Suppressor macrophage treated with lipopolysaccharide for 4 hours (primary cell): Measurements from ENCODE around the gene HOXB8.
A peak's percentile ranks its signal among the peaks of the same experiment; 100 is the strongest.

Experiments
- DNase-seq: peaks from one replicate; pipeline ENCODE4 v3.0.0-alpha.2; 2020

HOXB8 gene

DNA sequence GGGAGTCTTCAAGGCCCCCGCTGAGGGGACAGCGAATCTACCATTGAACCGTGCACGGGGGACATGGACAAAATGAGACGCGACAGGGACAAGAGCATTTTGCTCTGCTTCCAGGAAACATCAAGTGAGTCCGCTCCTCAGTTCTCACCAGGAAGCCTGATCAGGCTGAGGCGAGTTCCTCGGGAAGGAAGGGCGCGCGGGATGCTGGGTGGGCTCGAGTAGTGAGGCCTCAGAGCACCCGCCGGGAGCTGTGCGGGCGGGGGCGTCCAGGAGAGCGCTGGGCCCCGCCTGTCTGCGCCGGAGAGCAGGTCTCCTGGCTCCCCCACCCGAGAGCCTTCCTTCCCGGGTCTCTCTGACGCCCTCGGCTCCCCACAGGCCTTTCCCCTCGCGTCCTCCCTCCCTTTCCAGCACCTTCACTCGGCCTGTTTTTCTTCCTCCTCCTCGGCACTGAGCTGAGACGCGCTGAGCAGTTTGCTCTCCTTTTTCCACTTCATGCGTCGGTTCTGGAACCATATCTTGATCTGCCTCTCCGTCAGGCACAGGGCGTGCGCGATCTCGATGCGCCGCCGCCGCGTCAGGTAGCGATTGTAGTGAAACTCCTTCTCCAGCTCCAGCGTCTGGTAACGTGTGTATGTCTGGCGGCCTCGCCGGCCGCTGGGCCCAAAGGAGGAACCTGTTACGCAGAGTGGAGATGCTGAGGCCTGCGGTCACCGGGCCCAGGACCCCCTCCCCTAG lies 18.9 kb downstream of the HOXB8 start:
- DNase-seq: no peak

DNA sequence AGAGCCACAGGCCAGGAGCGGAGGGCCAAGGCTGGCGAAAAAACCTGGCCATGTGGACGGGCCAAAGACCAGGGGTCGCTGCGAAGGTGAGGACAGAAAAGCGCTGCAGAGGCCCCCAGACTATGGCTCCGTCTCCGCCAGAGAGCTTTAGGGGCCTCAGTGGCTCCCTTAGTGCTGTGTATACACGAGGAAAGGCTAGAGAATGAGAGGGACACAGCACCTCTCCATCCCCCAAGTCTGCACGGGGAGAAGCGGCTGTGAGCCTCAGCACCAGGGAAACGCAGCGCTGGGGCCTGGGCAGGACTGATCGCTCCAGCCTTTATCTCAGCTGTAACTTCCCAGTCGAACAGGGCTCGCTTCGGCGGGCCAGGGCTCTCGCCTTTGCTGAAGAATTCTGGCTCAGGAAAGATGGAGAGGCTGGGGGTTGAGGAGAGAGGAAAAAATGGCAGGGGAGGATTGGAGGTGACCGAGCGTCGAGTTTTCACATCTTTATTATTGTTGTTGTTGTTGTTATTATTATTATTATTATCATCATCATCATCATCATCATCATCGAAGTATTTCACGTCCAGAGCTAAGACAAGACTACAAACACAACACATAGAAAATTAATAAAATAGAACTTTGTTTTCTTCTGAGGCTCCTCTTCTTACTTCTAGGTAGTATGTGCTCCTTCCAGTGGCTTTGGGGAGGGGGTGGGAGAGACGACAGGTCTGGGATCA lies 19.7 kb downstream of the HOXB8 start:
- DNase-seq: no peak

DNA sequence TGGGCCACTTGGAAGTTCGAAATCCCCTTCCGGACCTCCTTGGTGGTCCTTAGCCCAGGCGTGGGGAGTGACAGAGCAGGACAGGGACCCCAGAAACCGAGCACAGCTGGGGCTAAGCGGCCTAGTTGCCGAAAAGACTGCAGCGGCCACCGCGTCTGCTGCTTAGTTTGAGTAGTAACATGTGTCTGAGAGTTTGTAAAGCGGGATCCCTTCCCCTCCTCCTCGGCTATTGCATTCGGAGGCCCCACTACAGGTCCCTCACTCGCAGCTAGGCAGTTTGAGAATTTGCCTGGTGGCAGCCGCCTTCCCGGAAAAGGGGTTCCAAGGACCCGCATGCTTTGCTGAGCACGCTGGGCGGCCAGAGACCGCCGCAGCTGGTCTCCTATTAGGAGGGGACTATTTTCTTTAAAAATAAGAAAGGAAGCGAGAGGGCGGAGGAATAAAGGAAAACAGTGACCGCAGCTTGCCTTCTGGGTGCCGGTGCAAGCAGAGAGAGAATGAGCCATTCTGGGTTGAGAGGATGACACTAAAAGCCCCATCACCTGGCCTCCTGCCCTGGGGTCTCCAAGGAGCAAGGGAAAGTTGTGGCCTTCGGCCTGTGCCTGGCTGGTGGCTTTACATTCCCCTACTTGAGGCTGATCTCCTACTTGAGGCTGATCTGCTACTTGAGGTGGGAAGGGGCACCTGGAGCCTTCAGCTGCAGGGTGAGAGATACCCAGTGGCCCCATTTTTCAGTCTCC lies 20.4 kb downstream of the HOXB8 start:
- DNase-seq: no peak

DNA sequence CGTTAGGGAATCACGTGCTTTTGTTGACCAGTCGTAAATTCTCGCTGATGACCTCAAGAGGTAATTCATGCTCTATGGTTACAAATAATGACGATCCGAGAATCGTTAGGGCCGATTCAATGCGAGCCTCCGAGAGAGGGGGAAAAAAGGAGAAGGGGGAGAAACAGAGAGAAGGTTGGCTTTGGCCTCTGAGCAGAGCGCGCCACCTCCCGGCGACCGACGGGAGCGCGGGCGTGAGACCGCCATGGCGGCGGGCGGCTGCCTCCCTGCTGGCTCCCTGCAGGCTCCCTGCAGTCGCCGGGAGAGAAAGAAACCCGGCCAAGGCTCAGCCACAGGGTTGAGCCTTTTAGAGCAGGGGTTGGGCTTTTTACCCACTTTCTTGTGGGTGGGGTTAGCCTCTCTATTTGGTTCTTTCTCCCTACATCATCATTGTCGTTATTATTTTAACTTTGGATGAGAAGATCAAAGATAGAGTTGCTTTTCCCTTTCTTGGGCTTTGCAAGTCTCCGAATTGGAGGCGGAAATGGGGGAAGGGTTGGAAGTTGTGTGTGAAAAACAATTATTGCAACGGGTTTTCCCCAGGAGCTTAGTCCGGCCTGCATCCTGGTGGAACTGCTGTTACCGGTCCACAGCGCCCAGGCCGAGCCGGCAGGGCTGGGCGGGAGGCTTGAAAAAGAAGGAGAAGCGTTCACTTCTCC lies 21.1 kb downstream of the HOXB8 start:
- DNase-seq: peak; percentile 81

DNA sequence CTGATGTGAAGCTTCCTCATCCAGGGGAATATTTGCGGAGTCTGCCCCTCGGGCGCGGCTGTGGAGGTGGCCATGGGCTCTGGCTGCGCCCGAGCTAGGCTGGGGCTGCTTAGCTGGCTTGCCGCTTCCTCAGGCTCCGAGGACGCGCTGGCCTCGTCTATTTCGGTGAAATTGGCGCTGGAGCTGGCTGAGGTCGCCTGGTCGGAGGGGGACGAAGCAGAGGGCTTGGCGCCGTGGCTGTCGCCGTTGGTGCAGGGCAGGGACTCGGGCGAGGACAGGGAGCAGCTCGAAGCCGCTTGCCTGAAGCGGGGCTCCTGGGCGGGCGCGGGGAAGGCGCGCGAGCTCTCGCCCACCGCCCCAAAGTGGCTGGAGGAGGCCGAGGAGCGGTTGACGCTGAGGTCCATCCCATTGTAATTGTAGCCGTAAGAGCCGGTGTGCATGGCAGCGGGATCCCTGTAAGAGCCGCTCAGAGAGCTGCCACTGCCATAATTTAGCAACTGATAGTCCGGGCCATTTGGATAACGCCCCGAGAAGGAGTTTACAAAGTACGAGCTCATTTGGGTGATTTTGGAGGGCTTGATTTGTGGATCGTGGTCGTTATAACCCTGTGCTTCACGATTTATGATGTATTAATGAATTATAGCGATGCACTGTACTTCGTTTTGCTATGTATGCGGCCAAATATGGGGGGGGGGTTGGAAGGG lies 21.8 kb downstream of the HOXB8 start, which contains the start of gene HOXB5:
TSS of gene HOXB5 (minus strand) at position 654 of the 704 bp plus-strand sequence. CDS start at position 557, 97 bp downstream.
- DNase-seq: no peak

DNA sequence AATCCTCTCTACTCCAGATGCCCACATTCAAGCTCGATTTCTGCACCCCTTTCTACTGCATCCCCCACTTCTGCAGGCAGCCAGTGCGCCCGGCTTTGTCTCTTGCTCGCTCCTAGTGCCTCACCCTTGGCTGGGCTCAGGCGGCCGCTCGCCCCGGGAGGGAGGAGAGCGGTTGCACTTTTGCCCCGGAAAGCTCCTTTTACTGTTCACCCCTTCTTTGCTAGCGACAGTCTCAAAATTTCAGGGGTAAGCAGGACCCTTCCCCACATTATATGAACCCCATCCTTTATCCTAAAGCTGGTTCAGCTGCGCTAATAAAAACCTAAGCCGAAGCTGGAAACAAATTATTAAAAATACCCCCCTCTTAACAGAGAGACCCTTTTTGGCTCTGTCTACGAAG lies 22.5 kb downstream of the HOXB8 start:
- no peak for DNase-seq

DNA sequence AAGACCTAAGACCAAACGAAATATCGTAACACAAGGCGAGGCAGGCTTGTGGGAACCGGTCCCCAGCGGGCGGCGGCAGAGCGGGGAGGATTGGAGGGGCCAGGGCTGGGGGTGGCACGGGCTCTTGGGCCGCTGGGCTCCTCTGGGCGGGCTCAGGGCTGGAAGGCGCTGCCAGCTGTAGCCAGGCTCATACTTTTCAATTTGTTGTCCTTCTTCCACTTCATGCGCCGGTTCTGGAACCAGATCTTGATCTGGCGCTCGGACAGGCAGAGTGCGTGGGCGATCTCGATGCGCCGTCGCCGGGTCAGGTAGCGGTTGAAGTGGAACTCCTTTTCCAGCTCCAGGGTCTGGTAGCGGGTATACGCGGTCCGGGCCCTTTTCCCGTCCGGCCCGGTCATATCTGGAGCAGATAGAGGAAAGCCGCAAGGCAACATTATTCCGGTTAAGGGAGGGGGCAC lies 23.0 kb downstream of the HOXB8 start:
- DNase-seq: no peak

DNA sequence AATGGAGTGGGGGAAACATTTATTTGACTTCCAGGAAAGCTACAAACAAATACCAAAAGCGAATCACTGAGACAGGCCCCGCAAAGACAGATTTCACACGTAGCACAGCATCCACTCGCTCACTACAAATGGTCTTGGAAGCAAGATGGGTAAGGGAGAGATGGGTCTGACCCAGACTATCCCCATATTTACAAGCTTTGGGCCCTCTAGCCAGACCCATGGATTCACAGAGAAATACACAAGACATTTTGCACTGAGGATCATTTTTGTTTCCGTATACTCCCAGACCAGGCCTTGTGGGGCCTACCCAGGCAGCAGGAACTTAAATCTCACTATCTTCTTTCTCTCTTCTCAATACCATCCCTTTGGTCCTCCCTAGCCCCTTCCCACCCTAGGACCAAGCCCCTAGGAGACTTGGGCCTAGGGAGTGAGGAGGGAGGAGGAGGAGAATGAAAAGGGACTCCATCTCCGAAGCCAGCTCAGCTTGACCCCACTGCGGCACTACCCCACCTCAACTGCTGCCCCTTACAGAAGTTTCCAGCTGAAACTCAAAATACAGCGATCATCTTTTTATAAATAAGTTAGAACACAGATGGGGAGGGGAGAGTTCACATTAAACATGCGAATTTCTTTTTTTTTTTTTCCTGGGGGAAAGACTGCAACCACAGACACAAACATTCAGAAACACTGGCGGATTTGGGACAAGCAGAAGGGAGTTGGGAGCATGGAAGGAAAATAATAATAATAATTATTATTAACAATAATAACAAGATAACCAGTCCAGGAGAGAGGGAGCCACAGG lies 23.6 kb downstream of the HOXB8 start:
- DNase-seq: no peak

DNA sequence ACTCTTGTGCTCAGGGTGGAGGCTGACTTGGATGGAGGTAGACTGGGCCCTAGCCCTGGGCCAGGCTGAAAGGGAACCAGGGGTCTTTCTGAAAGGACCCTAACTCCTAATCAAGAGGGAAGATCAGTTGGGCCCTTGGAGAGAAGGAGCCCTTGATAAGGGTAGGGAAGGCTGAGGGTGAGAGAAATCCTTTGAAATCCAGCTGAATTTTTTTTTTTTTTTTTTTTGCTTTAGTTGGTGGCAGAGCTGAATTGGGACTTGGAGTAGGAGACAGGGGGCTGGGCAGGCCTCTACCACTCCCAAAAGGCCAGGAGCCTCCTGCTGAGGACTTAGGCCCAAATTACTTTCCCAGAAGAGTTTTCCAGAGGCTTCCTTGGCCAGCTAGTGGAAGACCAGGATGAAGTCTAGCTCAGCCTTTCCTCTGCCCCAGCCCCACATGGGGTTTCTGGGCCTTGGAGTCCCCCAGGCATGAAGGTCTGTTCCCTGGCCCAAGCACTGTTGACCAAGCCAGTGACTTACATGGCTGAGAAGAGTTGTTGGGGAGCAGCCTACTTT lies 24.4 kb downstream of the HOXB8 start:
- DNase-seq: no peak

DNA sequence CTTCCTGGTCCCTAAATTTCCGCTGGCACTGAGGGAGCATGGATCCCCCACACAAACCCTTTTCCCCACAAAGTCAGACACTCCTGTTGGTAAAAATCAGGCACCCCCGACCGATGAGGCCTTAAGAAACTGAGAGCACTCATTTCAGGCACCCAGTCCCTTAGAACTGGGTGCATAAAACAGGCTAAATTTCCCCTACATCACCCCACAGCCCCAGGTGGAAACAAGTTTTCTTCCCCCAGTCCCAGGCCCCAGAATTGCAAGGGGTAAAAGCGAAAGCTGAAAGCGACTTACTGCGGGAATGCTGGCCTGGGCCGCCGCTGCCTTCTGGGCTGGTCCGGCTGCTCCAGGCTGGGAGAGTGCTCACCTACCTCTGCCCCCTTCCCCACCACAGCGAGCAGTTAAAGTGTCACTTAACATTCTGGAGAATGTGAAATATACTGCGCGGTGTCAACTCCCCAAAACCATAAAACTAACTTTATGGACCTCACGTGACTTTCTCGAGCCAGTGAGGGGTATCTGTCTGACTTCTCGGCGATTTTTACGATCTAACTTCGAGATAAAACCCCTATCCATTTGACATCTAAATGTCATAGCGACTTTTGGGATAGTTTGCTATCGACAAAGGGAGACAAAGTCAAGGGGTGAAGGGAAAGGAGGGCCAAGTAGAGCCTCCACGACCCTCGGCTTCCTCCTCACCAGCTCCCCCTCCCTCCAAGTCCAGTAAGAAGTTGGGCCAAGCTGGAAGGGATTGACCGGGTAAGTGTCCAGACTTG lies 25.1 kb downstream of the HOXB8 start, which contains the start of gene HOXB3:
TSS of gene HOXB3 (minus strand) at position 411 of the 776 bp plus-strand sequence. CDS start 37,767 bp downstream, outside the sequence.
- DNase-seq: no peak

DNA sequence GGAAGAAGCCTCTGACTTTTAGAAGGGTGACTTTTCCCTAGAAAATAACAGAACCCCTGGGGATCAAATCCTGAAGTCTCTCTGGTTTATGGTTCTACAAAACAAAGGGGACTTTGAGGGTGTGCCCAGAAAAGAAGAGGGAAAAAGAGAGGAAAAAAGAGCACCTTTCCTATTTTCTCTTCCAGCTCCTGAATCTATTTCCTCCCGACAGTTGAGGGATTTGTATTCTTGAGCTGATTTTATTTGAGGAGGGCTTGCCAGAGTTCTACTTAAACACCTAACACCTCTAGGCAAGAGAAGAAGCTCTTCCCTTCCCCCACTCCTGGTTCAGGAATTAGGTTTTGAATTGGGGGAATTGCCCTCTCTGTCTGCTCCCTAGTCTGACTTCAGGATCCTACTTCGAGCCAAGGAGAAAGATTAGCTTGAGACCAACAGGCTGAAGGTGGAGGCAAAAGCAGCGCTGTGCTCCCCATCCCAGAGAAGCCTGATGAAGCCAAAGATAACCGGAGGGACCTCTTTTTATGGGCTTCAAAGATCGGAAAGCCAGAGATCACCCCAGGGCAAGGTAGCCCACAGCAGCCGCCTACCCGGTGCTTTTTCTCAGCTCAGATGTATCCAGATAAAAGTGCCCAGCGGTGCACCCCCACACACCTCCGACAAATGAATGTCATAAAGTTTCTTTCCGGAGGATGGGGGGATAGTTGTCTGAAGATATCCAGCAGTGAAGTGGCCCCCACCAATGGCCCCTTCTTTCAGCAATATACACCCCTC lies 25.8 kb downstream of the HOXB8 start:
- DNase-seq: no peak

DNA sequence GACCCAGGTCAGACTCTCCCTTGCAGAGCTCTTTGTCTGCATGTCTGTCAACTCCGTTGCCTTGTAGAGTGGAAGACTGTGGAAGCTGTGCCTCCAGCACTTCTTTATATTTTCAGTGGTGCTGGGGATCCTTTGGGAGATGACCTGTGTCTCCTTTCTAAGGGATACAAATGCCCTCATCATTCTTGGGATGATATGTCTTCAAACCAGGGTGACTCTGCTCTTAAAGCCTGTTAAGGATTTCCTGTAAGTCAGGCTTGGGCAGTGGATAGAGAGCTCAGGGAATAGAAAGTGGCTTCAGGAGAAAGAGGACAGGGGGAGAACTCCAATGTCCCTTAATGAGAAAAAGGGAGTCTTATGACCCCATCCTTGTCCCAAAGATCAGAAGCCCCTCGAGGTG lies 26.6 kb downstream of the HOXB8 start:
- DNase-seq: no peak

DNA sequence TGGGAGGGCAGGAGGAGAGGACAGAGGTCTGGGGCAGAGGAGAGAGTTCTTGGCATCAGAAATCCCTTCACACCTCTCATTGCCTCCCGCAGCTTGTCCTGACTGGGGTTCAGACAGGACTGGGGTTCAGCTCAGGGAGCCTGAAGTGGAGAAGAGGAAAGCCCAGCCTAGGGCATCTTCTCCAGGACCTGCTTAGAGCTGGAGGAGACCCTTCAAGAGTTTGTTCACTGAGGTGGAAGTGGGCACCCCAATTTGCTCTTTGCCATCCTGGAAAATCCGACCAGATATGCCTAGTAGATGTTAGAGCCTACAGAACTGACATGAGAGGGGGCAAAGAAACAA lies 27.0 kb downstream of the HOXB8 start:
- no peak for DNase-seq

DNA sequence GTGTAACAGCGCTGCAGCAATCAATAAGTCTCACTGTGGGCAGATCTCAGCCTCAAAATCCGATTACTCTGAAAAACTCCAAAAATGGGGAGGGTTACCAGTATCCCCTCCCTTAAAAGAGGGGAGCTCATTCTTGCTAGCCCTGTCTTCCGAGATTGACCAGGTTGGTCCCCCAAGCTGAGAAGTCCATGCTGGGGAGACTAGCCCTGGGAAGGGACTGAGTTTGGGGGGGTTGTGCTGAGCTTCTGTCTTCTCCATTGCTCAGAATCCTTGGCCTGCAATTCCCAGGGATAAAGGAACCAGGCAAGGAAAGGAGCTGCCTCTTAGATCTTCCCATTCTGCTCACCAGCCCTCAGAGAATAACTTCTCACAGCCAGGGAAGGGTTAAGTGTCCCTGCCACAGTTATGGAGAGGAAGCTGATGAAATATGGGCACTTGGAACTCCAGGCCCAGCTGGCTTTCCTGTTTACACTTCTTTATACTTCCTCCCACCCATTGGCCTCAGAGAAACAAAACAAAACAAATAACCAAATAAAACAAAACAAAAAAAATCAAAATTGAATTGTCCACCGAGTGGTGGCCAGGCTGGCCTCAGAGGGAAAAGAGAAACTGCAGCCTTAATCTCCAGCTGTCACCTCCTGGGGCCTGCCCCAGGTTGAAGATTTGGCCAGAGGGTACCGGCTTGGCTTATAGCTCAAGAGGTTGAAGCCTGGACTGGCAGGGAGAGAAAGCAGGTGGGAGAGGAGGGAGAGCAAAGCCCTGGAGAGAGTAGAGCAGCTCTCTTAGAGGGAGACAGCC lies 27.6 kb downstream of the HOXB8 start:
- no peak for DNase-seq

DNA sequence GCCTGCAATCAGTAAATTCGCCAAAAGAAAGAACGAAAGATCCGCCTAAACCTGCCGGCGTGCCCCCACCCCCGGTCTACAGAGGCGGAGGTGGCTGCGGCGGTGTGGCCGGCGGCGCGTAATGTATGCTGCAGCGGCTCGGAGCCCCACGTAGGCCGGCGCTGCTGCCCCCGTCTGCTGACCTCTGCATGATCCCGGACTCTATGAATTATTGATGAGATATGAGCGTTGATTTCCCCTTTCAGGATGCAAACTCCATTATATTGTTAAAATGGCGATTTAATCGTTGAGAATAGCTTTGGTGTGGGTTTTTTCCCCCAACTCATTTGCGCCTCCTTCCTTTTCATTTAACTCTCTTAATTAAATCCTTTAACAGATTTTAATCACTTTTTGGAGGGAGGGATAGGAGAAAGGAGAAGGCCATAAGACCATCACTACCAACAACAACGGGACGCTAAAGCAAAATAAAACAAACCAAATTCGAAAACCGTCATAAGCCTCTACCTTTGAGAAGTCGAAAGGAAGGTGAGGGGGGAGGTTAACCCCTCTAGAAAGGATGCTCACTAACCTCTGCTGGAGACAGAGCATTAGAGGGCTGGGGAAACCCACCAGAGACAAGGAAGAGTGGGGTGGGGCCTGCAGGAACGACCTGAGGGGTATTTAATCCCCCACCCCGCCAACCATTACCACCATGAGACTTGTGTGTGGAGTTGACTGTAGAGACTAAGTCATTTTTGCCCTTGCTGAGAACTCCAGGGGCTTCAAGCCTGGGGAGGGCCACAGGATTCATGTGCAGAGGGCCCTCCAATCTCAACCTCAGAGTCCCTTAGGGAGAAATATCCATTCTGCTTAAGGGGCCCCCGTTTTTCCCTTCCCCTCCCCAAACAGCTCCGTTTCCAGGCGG lies 28.5 kb downstream of the HOXB8 start:
- no peak for DNase-seq

DNA sequence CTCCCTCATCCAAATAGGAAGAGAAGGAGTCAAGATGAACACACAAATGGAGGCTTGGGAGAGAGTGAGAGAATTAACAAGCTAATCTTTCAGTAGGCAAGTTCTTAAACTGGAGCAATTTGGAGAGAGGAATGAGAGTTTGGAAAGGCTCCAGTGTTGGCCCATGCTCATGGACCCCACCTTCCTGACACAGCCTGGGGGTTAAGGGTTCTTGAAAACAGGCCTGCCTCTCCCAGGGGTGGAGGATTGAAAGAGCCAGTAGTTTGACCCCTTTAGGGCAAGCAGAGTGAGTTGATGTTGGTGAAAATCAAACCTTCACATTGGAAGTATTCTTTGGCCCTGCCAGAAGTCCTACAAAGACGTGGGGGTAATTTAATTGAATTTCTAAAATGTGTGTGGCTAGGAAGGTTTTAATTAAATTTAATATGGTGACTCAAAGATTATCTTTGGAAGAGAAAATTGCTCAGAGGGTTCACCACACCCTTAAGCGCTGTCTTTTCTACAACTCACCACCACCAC lies 30.8 kb downstream of the HOXB8 start:
- DNase-seq: no peak

DNA sequence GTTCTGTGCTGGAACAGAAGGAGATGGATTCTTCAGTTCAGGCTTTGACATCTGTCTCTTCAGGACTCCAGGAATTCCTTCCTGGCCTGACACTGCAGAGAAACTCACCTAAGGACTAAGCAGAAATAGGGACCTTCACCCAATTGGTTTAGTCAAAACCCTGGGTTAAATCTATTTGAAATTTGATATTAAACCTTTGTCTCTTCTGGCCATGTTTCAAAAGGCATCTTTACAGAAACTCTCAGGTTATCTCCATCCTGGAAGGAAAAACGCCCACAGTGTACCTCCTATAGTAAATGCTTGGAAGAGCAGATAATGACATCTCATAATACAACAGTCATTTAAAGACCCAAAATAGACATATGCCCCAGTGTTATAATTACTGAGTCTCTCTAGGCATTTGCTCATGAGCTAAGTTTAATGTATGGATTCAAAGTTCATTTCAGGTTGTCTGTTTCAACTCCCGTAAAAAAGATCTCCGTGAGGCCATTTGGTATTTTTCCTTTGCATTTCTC lies 31.3 kb downstream of the HOXB8 start:
- no peak for DNase-seq
